Testis (tissue), 2 donors: ENCODE results near the gene MSRB3.

Experiments used
- POLR2A ChIP-seq: fragments of 450-650 bp; IDR thresholded peaks from one replicate; pipeline ENCODE4 v1.6.1; 2017; ENCODE audit warnings: antibody characterized with exemption, mild to moderate bottlenecking, moderate library complexity
- TF ChIP-seq, protein P1 (sequence below), 3 experiments: fragments of 450-650 bp in 2 of 3; fragments of 200-600 bp in 1 of 3; sonication (generic) in 1 of 3; IDR thresholded peaks; one replicate each; pipeline ENCODE4 v1.5.1; 2016 to 2019; ENCODE audit warnings: antibody characterized with exemption in 3 of 3, mild to moderate bottlenecking in 2 of 3, moderate library complexity in 1 of 3

DNA sequence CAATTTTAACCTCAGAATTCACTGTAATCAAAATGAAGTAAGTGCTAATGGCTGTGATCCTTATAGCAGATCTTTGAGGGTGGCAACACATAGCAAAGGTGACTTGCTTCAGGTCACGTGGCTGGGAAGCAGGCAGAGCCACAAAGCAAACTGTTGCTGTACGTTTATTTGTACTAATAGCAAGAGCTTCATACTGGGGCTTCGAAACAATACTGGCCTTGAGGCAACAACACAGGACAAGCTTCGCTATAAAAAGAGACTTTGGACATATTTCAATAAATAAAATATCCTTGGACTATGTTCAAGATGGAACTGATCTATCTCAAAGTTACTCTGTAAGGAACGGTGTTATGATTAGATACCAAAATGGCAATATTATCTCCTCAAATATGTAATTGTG is 44.6 kb downstream of the MSRB3 start:
- no peak for TF ChIP-seq POLR2A
- TF ChIP-seq, protein P1, sequence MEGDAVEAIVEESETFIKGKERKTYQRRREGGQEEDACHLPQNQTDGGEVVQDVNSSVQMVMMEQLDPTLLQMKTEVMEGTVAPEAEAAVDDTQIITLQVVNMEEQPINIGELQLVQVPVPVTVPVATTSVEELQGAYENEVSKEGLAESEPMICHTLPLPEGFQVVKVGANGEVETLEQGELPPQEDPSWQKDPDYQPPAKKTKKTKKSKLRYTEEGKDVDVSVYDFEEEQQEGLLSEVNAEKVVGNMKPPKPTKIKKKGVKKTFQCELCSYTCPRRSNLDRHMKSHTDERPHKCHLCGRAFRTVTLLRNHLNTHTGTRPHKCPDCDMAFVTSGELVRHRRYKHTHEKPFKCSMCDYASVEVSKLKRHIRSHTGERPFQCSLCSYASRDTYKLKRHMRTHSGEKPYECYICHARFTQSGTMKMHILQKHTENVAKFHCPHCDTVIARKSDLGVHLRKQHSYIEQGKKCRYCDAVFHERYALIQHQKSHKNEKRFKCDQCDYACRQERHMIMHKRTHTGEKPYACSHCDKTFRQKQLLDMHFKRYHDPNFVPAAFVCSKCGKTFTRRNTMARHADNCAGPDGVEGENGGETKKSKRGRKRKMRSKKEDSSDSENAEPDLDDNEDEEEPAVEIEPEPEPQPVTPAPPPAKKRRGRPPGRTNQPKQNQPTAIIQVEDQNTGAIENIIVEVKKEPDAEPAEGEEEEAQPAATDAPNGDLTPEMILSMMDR (IDR thresholded peaks at IDR 0.05), result no peak
